Kidney epithelial cell (primary cell): ENCODE measurements around the gene TMEM87B. TPM values are rescaled to one million over a fixed set of nuclear protein-coding genes. Genes with fewer than 3 reads are reported as not detected.
"Not testable (repeated sequence)": the region's sequence is repeated elsewhere in the genome, so short reads cannot be mapped to it uniquely, and the experiment has no call there.

Experiments used
- DNase-seq: peaks from one replicate; pipeline ENCODE4 v3.0.0-alpha.2; 2010; ENCODE audit warnings: low read depth
- H3K27me3 ChIP-seq: 2 replicates; pipeline ENCODE4 v1.6.0; 2011; ENCODE audit warnings: low read length; ENCODE audit not compliant: control insufficient read depth, insufficient read depth
- H3K36me3 ChIP-seq: 2 replicates; pipeline ENCODE4 v1.5.1; 2011; ENCODE audit warnings: low read length; ENCODE audit not compliant: control insufficient read depth, insufficient read depth
- H3K4me3 ChIP-seq: 2 replicates; pipeline ENCODE4 v1.5.1; 2011; ENCODE audit warnings: low read depth, mild to moderate bottlenecking, control low read depth, low read length
- total RNA-seq: library from RNA; depleted of rRNA; stranded (reverse); fragments of >200 nt; gene quantifications from 2 replicates; pipeline ENCODE4 v1.2.3, GENCODE V29; 2015
- TF ChIP-seq, protein P1 (sequence below): IDR thresholded peaks from 2 replicates; pipeline ENCODE4 v1.5.1; 2011; ENCODE audit warnings: mild to moderate bottlenecking, moderate library complexity, low read length, control low read depth, inconsistent platforms; ENCODE audit not compliant: insufficient read depth, poor library complexity, severe bottlenecking

TMEM87B gene
- total RNA-seq, 1 donor from 2014 or later: 24.5 TPM

GRCh38 chr2:112108178-112108832 is 53.2 kb downstream of the TMEM87B start:
- no peaks in the 10 kb centered on the region for H3K36me3 ChIP-seq
- no peaks in the 10 kb centered on the region for H3K27me3 ChIP-seq
- no peak overlapping the region for H3K4me3 ChIP-seq
- TF ChIP-seq, protein P1, sequence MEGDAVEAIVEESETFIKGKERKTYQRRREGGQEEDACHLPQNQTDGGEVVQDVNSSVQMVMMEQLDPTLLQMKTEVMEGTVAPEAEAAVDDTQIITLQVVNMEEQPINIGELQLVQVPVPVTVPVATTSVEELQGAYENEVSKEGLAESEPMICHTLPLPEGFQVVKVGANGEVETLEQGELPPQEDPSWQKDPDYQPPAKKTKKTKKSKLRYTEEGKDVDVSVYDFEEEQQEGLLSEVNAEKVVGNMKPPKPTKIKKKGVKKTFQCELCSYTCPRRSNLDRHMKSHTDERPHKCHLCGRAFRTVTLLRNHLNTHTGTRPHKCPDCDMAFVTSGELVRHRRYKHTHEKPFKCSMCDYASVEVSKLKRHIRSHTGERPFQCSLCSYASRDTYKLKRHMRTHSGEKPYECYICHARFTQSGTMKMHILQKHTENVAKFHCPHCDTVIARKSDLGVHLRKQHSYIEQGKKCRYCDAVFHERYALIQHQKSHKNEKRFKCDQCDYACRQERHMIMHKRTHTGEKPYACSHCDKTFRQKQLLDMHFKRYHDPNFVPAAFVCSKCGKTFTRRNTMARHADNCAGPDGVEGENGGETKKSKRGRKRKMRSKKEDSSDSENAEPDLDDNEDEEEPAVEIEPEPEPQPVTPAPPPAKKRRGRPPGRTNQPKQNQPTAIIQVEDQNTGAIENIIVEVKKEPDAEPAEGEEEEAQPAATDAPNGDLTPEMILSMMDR: no peak
- DNase-seq: no peak

- DNase-seq: no peak
- no peaks in the 10 kb centered on the region for H3K36me3 ChIP-seq
- TF ChIP-seq, protein P1: no peak
These were observed 54.2 kb downstream of the TMEM87B start for GRCh38 chr2:112109278-112109677.

DNA sequence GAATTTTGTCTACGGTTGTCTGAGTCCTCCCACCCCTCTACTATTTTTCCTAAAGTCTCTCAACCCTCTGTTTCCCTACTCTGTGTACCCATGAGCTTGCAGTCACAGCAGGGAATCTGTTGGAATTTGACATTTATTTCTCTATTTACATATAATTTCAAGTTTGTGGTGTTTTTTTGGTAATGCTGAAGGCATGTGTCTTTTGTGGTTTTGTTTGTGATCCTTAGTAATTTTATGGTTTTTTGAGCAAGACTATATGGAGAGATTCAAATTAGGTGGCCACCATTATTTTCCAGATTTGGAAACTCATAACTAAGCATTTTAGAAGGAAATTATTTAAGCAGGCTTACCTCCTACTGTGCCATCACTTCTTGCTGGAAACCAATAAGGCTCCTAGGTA is 55.9 kb downstream of the TMEM87B start:
- Histone ChIP-seq H3K36me3 (no peaks in the 10 kb centered on the region), H3K27me3 (no peaks in the 10 kb centered on the region), H3K4me3 (no peak overlapping the region)
- no peak for DNase-seq
- TF ChIP-seq, protein P1: no peak

More at GRCh38 chr2:112109278-112109677, 54.2 kb downstream of the TMEM87B start:
- Histone ChIP-seq H3K27me3 (no peaks in the 10 kb centered on the region), H3K4me3 (no peak overlapping the region)

GRCh38 chr2:112113354-112113753 is 58.3 kb downstream of the TMEM87B start:
- not testable (repeated sequence) for H3K27me3 ChIP-seq, DNase-seq, H3K4me3 ChIP-seq, H3K36me3 ChIP-seq

GRCh38 chr2:112118148-112118547 is 63.1 kb downstream of the TMEM87B start:
- no peak for DNase-seq
- no peaks in the 10 kb centered on the region for H3K27me3 ChIP-seq
- H3K36me3 ChIP-seq: no peaks in the 10 kb centered on the region
- H3K4me3 ChIP-seq: no peak overlapping the region
- TF ChIP-seq, protein P1: peak; percentile 5

GRCh38 chr2:112121682-112122254 is 66.7 kb downstream of the TMEM87B start:
- Histone ChIP-seq H3K36me3 (no peaks in the 10 kb centered on the region), H3K27me3 (no peaks in the 10 kb centered on the region), H3K4me3 (no peak overlapping the region)
- DNase-seq: no peak
- TF ChIP-seq, protein P1: peak; percentile 59
